ENCODE results near the gene PLA2G2C.

The PLA2G2C gene

DNA sequence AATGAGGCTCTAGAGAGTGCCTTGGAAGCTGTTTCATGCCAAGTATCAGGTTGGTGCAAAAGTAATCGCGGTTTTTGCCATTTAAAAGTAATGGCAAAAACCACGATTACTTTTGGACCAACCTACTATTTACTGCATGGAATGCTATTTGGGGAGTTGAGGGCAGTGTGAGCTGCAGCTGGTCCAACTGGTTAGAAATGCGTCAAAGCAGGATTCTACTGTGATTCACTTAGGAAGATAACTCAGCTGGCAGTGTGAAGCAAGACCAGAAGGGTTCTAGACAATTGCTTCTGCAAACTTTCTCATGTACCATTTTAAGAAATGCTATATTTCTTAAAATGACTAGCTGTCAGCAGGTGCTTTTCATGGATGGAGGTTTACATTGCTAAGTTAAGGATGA, 21.2 kb upstream of the PLA2G2C start:
- TF ChIP-seq POLR2AphosphoS5 (IDR thresholded peaks at IDR 0.05; ENCODE audit: low read depth, low read length) (no peak), SIN3A (IDR thresholded peaks at IDR 0.05; ENCODE audit: borderline replicate concordance, insufficient read depth, low read length) (no peak), TAF1 (IDR thresholded peaks at IDR 0.05; ENCODE audit: borderline replicate concordance, insufficient read depth, low read length) (no peak), FOXP2 (optimal IDR thresholded peaks at IDR 0.05; ENCODE audit: borderline replicate concordance, extremely low read depth, extremely low read length, insufficient read depth) (no peak)
- TF ChIP-seq, protein P1, sequence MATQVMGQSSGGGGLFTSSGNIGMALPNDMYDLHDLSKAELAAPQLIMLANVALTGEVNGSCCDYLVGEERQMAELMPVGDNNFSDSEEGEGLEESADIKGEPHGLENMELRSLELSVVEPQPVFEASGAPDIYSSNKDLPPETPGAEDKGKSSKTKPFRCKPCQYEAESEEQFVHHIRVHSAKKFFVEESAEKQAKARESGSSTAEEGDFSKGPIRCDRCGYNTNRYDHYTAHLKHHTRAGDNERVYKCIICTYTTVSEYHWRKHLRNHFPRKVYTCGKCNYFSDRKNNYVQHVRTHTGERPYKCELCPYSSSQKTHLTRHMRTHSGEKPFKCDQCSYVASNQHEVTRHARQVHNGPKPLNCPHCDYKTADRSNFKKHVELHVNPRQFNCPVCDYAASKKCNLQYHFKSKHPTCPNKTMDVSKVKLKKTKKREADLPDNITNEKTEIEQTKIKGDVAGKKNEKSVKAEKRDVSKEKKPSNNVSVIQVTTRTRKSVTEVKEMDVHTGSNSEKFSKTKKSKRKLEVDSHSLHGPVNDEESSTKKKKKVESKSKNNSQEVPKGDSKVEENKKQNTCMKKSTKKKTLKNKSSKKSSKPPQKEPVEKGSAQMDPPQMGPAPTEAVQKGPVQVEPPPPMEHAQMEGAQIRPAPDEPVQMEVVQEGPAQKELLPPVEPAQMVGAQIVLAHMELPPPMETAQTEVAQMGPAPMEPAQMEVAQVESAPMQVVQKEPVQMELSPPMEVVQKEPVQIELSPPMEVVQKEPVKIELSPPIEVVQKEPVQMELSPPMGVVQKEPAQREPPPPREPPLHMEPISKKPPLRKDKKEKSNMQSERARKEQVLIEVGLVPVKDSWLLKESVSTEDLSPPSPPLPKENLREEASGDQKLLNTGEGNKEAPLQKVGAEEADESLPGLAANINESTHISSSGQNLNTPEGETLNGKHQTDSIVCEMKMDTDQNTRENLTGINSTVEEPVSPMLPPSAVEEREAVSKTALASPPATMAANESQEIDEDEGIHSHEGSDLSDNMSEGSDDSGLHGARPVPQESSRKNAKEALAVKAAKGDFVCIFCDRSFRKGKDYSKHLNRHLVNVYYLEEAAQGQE (IDR thresholded peaks at IDR 0.05; ENCODE audit: insufficient read depth in 1 of 2, low read depth in 2 of 2, low read length in 2 of 2), result no peak

DNA sequence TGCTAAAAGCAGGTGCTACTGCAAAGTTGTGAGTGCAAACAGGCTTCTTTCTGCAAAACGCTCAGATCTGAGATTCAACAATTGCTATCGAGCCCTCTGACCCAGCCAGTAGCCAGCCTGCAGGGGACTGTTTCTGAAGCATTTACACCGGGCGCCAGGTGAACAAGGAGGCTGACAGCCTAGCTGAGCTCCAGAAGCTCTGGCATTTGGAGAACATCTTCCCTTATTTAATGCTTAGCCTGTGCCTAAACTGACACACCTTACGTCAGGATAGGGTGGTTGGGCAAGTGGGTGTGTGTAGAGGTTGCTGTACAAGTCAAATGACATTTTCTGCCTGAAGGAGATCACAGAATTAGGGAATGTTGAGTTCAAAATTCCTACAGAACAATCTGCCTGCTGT, 15.8 kb upstream of the PLA2G2C start:
- TF ChIP-seq, protein P1 (IDR thresholded peaks at IDR 0.05; ENCODE audit: insufficient read depth in 1 of 2, low read depth in 2 of 2, low read length in 2 of 2), result no peak
- TF ChIP-seq FOXP2 (optimal IDR thresholded peaks at IDR 0.05; ENCODE audit: borderline replicate concordance, extremely low read depth, extremely low read length, insufficient read depth), result no peak
- TF ChIP-seq SIN3A (IDR thresholded peaks at IDR 0.05; ENCODE audit: borderline replicate concordance, insufficient read depth, low read length), result no peak
- TF ChIP-seq POLR2AphosphoS5 (IDR thresholded peaks at IDR 0.05; ENCODE audit: low read depth, low read length), result no peak
- TF ChIP-seq TAF1 (IDR thresholded peaks at IDR 0.05; ENCODE audit: borderline replicate concordance, insufficient read depth, low read length), result no peak

DNA sequence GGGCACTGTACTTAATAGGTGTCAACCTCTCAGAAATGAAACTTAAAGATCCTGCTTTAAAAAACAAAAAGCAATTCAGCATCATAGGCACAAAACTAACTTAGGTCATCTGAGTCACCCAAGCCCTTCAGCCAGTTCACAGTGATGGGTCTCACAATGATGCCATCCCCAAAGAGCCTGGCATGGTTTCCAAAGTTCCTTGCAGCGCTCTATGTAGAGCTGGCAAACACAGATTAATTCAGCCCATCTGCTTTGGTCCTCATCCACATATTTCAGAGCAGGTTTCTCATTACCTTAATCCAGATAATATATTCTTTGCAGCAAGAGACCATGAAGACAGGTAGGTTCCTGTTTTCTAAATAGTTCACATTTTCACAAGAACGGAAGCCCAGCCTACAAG, 14.6 kb upstream of the PLA2G2C start:
- TF ChIP-seq TAF1 (IDR thresholded peaks at IDR 0.05; ENCODE audit: borderline replicate concordance, insufficient read depth, low read length) (no peak), FOXP2 (optimal IDR thresholded peaks at IDR 0.05; ENCODE audit: borderline replicate concordance, extremely low read depth, extremely low read length, insufficient read depth) (no peak), SIN3A (IDR thresholded peaks at IDR 0.05; ENCODE audit: borderline replicate concordance, insufficient read depth, low read length) (no peak), POLR2AphosphoS5 (IDR thresholded peaks at IDR 0.05; ENCODE audit: low read depth, low read length) (no peak)
- TF ChIP-seq, protein P1 (IDR thresholded peaks at IDR 0.05; ENCODE audit: insufficient read depth in 1 of 2, low read depth in 2 of 2, low read length in 2 of 2), result no peak

DNA sequence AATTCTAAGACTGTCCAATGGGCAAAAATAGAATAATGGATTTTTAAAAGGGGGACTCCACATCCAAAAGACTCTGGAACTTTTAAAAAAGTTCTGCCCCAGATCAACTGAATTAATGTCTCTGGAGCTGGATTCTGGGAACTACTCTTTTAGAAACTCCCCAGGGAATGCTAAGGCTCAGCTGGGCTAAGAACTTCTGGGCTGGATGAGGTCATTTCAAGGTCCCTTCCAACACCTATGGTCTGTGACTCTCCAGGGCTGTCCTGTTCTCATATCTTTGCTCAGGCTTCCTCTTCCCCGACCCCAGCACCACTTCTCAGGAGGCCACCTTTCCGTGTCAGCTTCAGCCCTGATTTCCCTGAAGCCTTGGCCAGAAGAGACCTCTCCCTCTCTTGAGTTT, 13.5 kb upstream of the PLA2G2C start:
- TF ChIP-seq SIN3A (IDR thresholded peaks at IDR 0.05; ENCODE audit: borderline replicate concordance, insufficient read depth, low read length), result no peak
- TF ChIP-seq FOXP2 (optimal IDR thresholded peaks at IDR 0.05; ENCODE audit: borderline replicate concordance, extremely low read depth, extremely low read length, insufficient read depth), result no peak
- TF ChIP-seq, protein P1 (IDR thresholded peaks at IDR 0.05; ENCODE audit: insufficient read depth in 1 of 2, low read depth in 2 of 2, low read length in 2 of 2), result no peak
- no peak for TF ChIP-seq TAF1 (IDR thresholded peaks at IDR 0.05; ENCODE audit: borderline replicate concordance, insufficient read depth, low read length)
- no peak for TF ChIP-seq POLR2AphosphoS5 (IDR thresholded peaks at IDR 0.05; ENCODE audit: low read depth, low read length)

DNA sequence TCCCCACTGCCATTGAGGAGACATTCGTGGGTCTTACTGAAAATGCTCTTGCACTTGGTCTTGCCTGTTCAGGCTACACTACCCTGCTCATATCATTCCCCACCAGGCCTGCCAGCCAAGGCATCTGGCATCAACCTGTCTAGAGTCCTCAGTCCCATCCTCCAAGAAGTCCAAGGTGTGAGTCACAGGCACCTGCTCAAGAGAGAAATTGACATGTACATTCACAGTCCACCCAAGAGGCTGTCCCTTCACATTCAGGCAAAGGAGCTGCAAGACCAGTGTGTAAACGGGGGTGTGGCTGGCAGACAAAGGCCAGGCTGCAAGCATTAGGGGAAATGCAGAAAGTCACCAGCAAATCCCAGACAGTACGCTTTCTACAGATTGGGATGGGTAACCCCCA, 13.1 kb upstream of the PLA2G2C start:
- TF ChIP-seq TAF1 (IDR thresholded peaks at IDR 0.05; ENCODE audit: borderline replicate concordance, insufficient read depth, low read length) (no peak), SIN3A (IDR thresholded peaks at IDR 0.05; ENCODE audit: borderline replicate concordance, insufficient read depth, low read length) (no peak), POLR2AphosphoS5 (IDR thresholded peaks at IDR 0.05; ENCODE audit: low read depth, low read length) (no peak), FOXP2 (optimal IDR thresholded peaks at IDR 0.05; ENCODE audit: borderline replicate concordance, extremely low read depth, extremely low read length, insufficient read depth) (no peak)
- TF ChIP-seq, protein P1 (IDR thresholded peaks at IDR 0.05; ENCODE audit: insufficient read depth in 1 of 2, low read depth in 2 of 2, low read length in 2 of 2), result no peak
